ENCODE results near the gene EPHA6.

EPHA6 gene

DNA sequence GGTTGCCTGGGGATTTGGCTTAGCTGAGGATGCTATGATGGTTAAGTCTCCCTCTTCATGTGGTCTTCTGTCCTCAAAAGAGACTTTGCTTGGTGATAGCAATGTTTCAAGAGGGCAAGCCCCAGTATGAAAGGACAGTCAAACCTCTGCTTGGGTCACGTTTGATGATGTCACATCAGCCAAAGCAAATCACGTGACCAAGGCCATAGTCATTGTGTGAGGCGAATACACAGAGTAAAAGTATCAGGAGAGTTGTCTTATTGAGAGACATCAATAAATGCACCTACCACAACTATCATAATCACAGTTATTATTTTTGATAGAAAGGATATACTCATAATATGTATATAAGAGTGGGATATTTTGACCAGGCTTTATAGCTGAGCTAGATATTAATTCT, 243.0 kb downstream of the EPHA6 start:
- in situ Hi-C loops (cut with HindIII; ENCODE audit: low sequenced_read_pairs), result no loop called here
- no peak overlapping the region for H3K4me3 ChIP-seq (ENCODE audit: low read depth, low read length)
- DNase-seq (ENCODE audit: low read depth, low spot score), result no peak
- TF ChIP-seq, protein P1, sequence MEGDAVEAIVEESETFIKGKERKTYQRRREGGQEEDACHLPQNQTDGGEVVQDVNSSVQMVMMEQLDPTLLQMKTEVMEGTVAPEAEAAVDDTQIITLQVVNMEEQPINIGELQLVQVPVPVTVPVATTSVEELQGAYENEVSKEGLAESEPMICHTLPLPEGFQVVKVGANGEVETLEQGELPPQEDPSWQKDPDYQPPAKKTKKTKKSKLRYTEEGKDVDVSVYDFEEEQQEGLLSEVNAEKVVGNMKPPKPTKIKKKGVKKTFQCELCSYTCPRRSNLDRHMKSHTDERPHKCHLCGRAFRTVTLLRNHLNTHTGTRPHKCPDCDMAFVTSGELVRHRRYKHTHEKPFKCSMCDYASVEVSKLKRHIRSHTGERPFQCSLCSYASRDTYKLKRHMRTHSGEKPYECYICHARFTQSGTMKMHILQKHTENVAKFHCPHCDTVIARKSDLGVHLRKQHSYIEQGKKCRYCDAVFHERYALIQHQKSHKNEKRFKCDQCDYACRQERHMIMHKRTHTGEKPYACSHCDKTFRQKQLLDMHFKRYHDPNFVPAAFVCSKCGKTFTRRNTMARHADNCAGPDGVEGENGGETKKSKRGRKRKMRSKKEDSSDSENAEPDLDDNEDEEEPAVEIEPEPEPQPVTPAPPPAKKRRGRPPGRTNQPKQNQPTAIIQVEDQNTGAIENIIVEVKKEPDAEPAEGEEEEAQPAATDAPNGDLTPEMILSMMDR (IDR thresholded peaks at IDR 0.05; ENCODE audit: low read depth, low read length), result no peak

DNA sequence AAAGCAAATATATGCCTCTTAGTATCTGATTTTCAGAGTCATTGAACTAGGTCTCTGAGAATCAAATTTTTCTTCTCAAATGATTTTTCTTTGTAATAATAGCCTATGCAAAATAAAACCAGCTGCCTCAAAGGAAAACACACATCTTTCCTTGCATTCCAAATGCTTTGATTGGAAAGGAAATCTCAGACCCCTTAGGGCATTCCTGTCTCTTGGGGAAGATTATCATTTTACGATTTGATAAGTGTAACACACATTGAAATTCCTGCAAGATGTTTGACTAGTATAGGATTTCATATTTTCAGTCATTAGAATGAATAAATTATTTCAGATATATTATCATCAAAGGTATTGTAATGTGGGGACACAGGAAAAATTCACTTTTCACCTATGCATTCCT, 244.8 kb downstream of the EPHA6 start:
- in situ Hi-C loops (cut with HindIII; ENCODE audit: low sequenced_read_pairs), result no loop called here
- H3K4me3 ChIP-seq (ENCODE audit: low read depth, low read length), result no peak overlapping the region
- TF ChIP-seq, protein P1 (IDR thresholded peaks at IDR 0.05; ENCODE audit: low read depth, low read length), result no peak
- DNase-seq (ENCODE audit: low read depth, low spot score), result no peak

DNA sequence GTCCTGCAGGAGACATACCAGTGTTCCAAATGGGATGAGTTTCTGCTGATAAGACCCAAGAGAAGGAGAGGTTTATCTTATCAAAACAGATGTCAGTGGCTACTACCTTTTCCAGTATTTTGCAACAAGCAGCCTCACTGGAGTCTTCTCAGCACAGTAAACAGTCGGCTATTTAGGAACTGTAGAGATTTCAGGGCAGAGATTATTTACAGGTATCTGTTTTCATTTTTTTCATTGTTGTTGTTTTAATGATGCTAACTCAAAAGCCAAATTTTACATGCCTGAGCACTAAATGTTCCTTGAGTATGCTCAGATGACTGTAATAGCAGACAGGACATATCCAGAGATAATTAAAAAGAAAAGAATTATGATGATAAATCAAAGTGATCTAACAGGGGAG, 252.1 kb downstream of the EPHA6 start:
- TF ChIP-seq, protein P1 (IDR thresholded peaks at IDR 0.05; ENCODE audit: low read depth, low read length), result no peak
- DNase-seq (ENCODE audit: low read depth, low spot score), result no peak
- H3K4me3 ChIP-seq (ENCODE audit: low read depth, low read length), result no peak overlapping the region
- in situ Hi-C loops (cut with HindIII; ENCODE audit: low sequenced_read_pairs), result no loop called here

DNA sequence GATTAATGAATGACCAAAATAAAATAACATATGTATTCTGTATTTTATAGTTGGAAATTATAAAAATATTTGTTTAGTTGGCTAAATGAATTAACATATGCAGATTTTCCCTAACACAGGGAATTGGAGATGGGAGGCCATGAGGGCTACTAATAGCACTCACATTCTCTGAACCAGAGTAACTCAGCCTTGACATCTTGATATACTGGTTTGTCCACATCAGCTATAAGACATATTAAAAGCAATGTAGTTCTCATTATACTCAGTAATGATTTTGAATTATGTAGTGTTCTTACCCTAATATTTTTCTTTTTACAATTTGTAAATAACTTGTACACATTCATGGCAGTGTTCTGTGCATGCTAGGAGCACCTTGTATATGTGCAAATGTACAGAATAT, 255.9 kb downstream of the EPHA6 start:
- H3K4me3 ChIP-seq (ENCODE audit: low read depth, low read length), result no peak overlapping the region
- DNase-seq (ENCODE audit: low read depth, low spot score), result no peak
- in situ Hi-C loops (cut with HindIII; ENCODE audit: low sequenced_read_pairs), result no loop called here
- TF ChIP-seq, protein P1 (IDR thresholded peaks at IDR 0.05; ENCODE audit: low read depth, low read length), result no peak

DNA sequence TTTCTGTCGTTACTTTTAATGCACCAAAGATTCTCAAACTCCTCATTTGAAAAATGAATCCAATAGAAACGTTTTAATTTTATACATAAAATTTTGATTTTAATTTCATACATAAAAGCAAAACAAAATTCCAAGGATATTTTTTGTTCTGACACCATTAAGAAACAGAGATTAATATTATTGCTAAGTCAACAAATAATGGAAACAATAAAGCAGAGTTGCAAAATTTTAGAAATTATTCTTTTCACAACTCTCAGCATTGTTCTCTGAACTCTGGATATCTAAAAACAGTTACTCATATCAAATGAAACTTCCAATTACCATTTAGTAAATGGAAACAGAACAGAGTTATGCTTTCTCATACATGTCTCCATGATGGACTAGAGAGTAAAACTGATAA, 260.2 kb downstream of the EPHA6 start:
- no peak for DNase-seq (ENCODE audit: low read depth, low spot score)
- in situ Hi-C loops (cut with HindIII; ENCODE audit: low sequenced_read_pairs), result no loop called here
- TF ChIP-seq, protein P1 (IDR thresholded peaks at IDR 0.05; ENCODE audit: low read depth, low read length), result no peak
- no peak overlapping the region for H3K4me3 ChIP-seq (ENCODE audit: low read depth, low read length)

DNA sequence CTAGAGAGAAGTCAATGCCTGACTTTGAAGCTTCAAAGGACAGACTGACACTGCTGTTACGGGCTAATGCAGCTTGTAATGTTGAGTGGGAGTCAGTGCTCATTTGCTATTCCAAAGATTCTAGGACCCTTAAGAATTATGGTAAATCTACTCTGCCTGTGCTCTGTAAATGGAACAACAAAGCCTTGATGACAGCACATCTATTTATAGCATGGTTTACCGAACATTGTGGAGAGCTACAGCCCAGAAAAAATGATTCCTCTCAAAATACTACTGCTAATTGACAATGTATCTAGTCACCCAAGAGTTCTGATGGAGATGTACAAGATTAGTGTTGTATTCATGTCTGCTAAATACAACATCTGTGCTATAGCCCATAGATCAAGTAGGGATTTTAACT, 262.3 kb downstream of the EPHA6 start:
- in situ Hi-C loops (cut with HindIII; ENCODE audit: low sequenced_read_pairs), result no loop called here
- H3K4me3 ChIP-seq (ENCODE audit: low read depth, low read length), result no peak overlapping the region
- TF ChIP-seq, protein P1 (IDR thresholded peaks at IDR 0.05; ENCODE audit: low read depth, low read length), result no peak
- no peak for DNase-seq (ENCODE audit: low read depth, low spot score)

DNA sequence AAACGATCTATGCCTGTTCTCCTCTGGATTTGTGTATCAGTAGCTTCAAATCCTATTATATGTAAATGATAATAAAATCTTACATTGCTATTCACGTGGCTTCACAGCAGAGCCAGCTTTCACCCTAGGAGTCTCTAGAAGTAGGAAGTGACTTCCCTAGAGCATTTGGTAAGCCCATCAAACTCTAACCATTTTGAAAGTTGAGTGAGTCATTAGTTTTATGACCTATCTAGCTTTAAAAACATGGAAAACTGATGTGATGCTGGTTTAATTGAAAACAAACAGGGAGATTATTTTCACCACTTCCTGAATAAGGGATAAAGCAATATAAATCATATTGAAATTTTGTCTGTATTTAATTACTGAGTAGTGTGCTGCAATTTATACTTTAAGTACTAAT, 275.2 kb downstream of the EPHA6 start:
- in situ Hi-C loops (cut with HindIII; ENCODE audit: low sequenced_read_pairs), result no loop called here
- TF ChIP-seq, protein P1 (IDR thresholded peaks at IDR 0.05; ENCODE audit: low read depth, low read length), result no peak
- no peak overlapping the region for H3K4me3 ChIP-seq (ENCODE audit: low read depth, low read length)
- DNase-seq (ENCODE audit: low read depth, low spot score), result no peak
